ENCODE data around the gene CCDC175.
A peak's percentile ranks its signal among the peaks of the same experiment; 100 is the strongest.

Gene CCDC175

GRCh38 chr14:59576332-59577294 is at the start of gene CCDC175:
Gene CCDC175, minus strand, starts transcription at chr14:59576812. Its CDS starts 37 bp downstream, at chr14:59576775.
- peak; percentile 88 for DNase-seq

GRCh38 chr14:59622631-59623030 is 46.0 kb upstream of the CCDC175 start:
- no peak for DNase-seq

- DNase-seq, result no peak
Measured at GRCh38 chr14:59619061-59619460, 42.4 kb upstream of the CCDC175 start.

GRCh38 chr14:59601056-59601455 is 24.4 kb upstream of the CCDC175 start:
- DNase-seq, result no peak

GRCh38 chr14:59600211-59600945 is 23.8 kb upstream of the CCDC175 start:
- no peak for DNase-seq

- DNase-seq, result no peak
Measured at GRCh38 chr14:59595071-59595470, 18.5 kb upstream of the CCDC175 start.

- DNase-seq, result no peak
Measured at GRCh38 chr14:59591641-59592370, 15.2 kb upstream of the CCDC175 start.

- DNase-seq, result no peak
Measured at GRCh38 chr14:59588101-59588500, 11.5 kb upstream of the CCDC175 start.

- no peak for DNase-seq
Measured at GRCh38 chr14:59585891-59586554, 9.4 kb upstream of the CCDC175 start.

GRCh38 chr14:59583755-59584154 is 7.1 kb upstream of the CCDC175 start:
- no peak for DNase-seq

GRCh38 chr14:59582845-59583509 is 6.4 kb upstream of the CCDC175 start:
- DNase-seq, result no peak

GRCh38 chr14:59582161-59582560 is 5.5 kb upstream of the CCDC175 start:
- DNase-seq, result no peak

GRCh38 chr14:59580911-59581310 is 4.3 kb upstream of the CCDC175 start:
- no peak for DNase-seq

GRCh38 chr14:59570122-59570521 is 6.5 kb downstream of the CCDC175 start:
- peak; percentile 35 for DNase-seq

GRCh38 chr14:59566725-59567124 is 9.9 kb downstream of the CCDC175 start:
- DNase-seq, result no peak

GRCh38 chr14:59566296-59566695 is 10.3 kb downstream of the CCDC175 start:
- DNase-seq, result no peak

GRCh38 chr14:59565087-59565486 is 11.5 kb downstream of the CCDC175 start:
- DNase-seq, result no peak

GRCh38 chr14:59564366-59564765 is 12.2 kb downstream of the CCDC175 start:
- no peak for DNase-seq

- no peak for DNase-seq
Measured at GRCh38 chr14:59547310-59547709, 29.3 kb downstream of the CCDC175 start.

- DNase-seq, result peak; percentile 18
Measured at GRCh38 chr14:59543873-59544272, 32.7 kb downstream of the CCDC175 start.

- DNase-seq, result no peak
Measured at GRCh38 chr14:59541731-59542130, 34.9 kb downstream of the CCDC175 start.

- no peak for DNase-seq
Measured at GRCh38 chr14:59540852-59541251, 35.8 kb downstream of the CCDC175 start.
